Right lobe of liver (tissue), 4 donors: ENCODE results near the gene OR5M3.

Source experiments
- POLR2A ChIP-seq: fragments of 450-650 bp; IDR thresholded peaks from one replicate; pipeline ENCODE4 v1.6.1; 2017; ENCODE audit warnings: antibody characterized with exemption, mild to moderate bottlenecking
- TF ChIP-seq, protein P1 (sequence below), 4 donors: fragments of 200-600 bp in 3 of 4; fragments of 450-650 bp in 1 of 4; IDR thresholded peaks; one replicate each; pipeline versions ENCODE4 v1.5.1 to v1.8.0; 2016 to 2022; ENCODE audit warnings: antibody characterized with exemption in 4 of 4, mild to moderate bottlenecking in 2 of 4
- donor health status: DM: no; HTN: no; CAD: no.
- donor health status: DM: no; HTN: no; CAD: no.
- donor health status: DM: no; HTN: yes; CAD: no.

- TF ChIP-seq, protein P1, sequence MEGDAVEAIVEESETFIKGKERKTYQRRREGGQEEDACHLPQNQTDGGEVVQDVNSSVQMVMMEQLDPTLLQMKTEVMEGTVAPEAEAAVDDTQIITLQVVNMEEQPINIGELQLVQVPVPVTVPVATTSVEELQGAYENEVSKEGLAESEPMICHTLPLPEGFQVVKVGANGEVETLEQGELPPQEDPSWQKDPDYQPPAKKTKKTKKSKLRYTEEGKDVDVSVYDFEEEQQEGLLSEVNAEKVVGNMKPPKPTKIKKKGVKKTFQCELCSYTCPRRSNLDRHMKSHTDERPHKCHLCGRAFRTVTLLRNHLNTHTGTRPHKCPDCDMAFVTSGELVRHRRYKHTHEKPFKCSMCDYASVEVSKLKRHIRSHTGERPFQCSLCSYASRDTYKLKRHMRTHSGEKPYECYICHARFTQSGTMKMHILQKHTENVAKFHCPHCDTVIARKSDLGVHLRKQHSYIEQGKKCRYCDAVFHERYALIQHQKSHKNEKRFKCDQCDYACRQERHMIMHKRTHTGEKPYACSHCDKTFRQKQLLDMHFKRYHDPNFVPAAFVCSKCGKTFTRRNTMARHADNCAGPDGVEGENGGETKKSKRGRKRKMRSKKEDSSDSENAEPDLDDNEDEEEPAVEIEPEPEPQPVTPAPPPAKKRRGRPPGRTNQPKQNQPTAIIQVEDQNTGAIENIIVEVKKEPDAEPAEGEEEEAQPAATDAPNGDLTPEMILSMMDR (IDR thresholded peaks at IDR 0.05), result no peak
- TF ChIP-seq POLR2A, result no peak
These were observed 19.6 kb downstream of the OR5M3 start for GRCh38 chr11:56453521-56453920.
